Right atrium auricular region (tissue), 2 donors: ENCODE results near the gene PHACTR1. TPM values are rescaled to one million over a fixed set of nuclear protein-coding genes. Genes with fewer than 3 reads are reported as not detected.

ENCODE experiments used
- DNase-seq: peaks from one replicate; pipeline ENCODE4 v3.0.0-alpha.2; 2019; ENCODE audit warnings: low spot score
- H3K27ac ChIP-seq, 2 donors: fragments of 200-600 bp; sonication (generic); 1 replicate in 1 of 2; 2 replicates in 1 of 2; pipeline ENCODE4 v1.5.1; 2016 to 2019
- H3K27me3 ChIP-seq, 2 donors: fragments of 200-600 bp; sonication (generic); one replicate each; pipeline versions ENCODE4 v1.5.1 to v1.6.0; 2017 to 2019
- H3K36me3 ChIP-seq: fragments of 200-600 bp; sonication (generic); one replicate; pipeline ENCODE4 v1.5.1; 2016
- H3K4me1 ChIP-seq, 2 donors: fragments of 200-600 bp; sonication (generic); one replicate each; pipeline versions ENCODE4 v1.5.1 to v1.6.0; 2017 to 2019
- H3K4me3 ChIP-seq, 2 donors: fragments of 200-600 bp; sonication (generic); 1 replicate in 1 of 2; 2 replicates in 1 of 2; pipeline ENCODE4 v1.5.1; 2017 to 2019; ENCODE audit warnings: mild to moderate bottlenecking in 1 of 2, moderate library complexity in 1 of 2
- H3K9me3 ChIP-seq, 2 donors: fragments of 200-600 bp; sonication (generic); one replicate each; pipeline ENCODE4 v1.5.1; 2019
- total RNA-seq, 2 donors: library from RNA; depleted of rRNA; stranded (reverse); fragments of >200 nt; gene quantifications; one replicate each; pipeline ENCODE4 v1.1.0, GENCODE V29; 2016
- TF ChIP-seq, protein P1 (sequence below), 2 donors: fragments of 200-600 bp; sonication (generic); IDR thresholded peaks; one replicate each; pipeline ENCODE4 v1.5.1; 2019; ENCODE audit warnings: antibody characterized with exemption in 2 of 2

The PHACTR1 gene
- total RNA-seq, 2 donors from 2014 or later, result 19.1 to 46.0 TPM

GRCh38 chr6:12750416-12750815 is 33.8 kb downstream of the PHACTR1 start:
- Histone ChIP-seq H3K4me1 (peaks cover 0 to 14% of the 10 kb centered on the region in 2 donors), H3K36me3 (no peaks in the 10 kb centered on the region), H3K9me3 (no peaks in the 10 kb centered on the region), H3K27ac (no peak overlapping the region), H3K27me3 (peaks cover 0 to 10% of the 10 kb centered on the region in 2 donors), H3K4me3 (no peak overlapping the region)
- DNase-seq, result no peak
- TF ChIP-seq, protein P1, sequence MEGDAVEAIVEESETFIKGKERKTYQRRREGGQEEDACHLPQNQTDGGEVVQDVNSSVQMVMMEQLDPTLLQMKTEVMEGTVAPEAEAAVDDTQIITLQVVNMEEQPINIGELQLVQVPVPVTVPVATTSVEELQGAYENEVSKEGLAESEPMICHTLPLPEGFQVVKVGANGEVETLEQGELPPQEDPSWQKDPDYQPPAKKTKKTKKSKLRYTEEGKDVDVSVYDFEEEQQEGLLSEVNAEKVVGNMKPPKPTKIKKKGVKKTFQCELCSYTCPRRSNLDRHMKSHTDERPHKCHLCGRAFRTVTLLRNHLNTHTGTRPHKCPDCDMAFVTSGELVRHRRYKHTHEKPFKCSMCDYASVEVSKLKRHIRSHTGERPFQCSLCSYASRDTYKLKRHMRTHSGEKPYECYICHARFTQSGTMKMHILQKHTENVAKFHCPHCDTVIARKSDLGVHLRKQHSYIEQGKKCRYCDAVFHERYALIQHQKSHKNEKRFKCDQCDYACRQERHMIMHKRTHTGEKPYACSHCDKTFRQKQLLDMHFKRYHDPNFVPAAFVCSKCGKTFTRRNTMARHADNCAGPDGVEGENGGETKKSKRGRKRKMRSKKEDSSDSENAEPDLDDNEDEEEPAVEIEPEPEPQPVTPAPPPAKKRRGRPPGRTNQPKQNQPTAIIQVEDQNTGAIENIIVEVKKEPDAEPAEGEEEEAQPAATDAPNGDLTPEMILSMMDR (IDR thresholded peaks at IDR 0.05), result no peak

- peaks cover 0 to 10% of the 10 kb centered on the region in 2 donors for H3K27me3 ChIP-seq
- TF ChIP-seq, protein P1 (IDR thresholded peaks at IDR 0.05), result no peak
These were observed 35.2 kb downstream of the PHACTR1 start for GRCh38 chr6:12751694-12752325.

DNA sequence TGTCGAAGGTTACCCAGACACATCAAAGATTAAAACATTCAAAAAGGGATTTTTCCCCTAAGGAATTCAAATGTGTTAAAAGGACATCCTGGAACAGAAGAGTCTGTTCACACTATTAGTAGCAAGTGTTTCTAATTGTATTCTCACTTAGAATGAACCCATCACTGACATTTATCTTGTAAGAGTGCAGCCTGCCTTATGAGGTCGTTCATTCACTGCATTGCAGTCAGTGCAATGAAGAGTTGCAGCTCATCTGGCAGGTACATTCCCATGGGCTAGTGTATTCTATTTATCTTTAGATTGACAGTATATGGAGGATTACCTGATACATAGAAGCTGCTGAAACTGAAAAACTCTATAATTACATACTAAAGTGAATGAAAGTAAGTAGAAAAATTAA is 36.5 kb downstream of the PHACTR1 start:
- DNase-seq, result no peak
- Histone ChIP-seq H3K27me3 (peaks cover 0 to 10% of the 10 kb centered on the region in 2 donors), H3K9me3 (no peaks in the 10 kb centered on the region), H3K36me3 (no peaks in the 10 kb centered on the region), H3K27ac (no peak overlapping the region), H3K4me1 (peaks cover 0 to 14% of the 10 kb centered on the region in 2 donors), H3K4me3 (no peak overlapping the region)
- TF ChIP-seq, protein P1 (IDR thresholded peaks at IDR 0.05), result no peak

More at GRCh38 chr6:12751694-12752325, 35.2 kb downstream of the PHACTR1 start:
- no peak for DNase-seq
- Histone ChIP-seq H3K4me3 (no peak overlapping the region), H3K9me3 (no peaks in the 10 kb centered on the region), H3K4me1 (peaks cover 0 to 14% of the 10 kb centered on the region in 2 donors), H3K36me3 (no peaks in the 10 kb centered on the region), H3K27ac (no peak overlapping the region)

DNA sequence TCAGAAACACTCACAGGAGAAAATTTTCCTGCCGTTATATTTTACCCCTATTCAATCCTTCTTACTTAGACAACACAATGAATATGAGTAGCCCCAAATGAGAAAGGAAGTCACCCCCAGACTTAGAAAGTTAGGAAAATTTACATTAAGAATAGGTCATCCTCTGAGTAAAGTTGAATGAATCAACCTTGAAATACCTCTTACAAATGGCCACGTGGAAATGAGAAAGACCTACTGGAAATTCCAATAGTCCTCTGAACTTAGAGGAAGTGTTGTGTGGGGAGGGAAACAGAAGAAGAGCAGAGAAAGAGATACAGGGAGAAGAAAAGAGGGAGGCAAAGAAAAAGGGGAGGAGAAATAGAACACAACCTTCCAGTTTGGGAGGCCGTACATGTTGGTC is 43.7 kb downstream of the PHACTR1 start:
- Histone ChIP-seq H3K4me3 (no peak overlapping the region), H3K27ac (no peak overlapping the region), H3K9me3 (no peaks in the 10 kb centered on the region), H3K36me3 (no peaks in the 10 kb centered on the region), H3K27me3 (no peaks in the 10 kb centered on the region), H3K4me1 (no peaks in the 10 kb centered on the region)
- TF ChIP-seq, protein P1 (IDR thresholded peaks at IDR 0.05), result no peak
- no peak for DNase-seq

DNA sequence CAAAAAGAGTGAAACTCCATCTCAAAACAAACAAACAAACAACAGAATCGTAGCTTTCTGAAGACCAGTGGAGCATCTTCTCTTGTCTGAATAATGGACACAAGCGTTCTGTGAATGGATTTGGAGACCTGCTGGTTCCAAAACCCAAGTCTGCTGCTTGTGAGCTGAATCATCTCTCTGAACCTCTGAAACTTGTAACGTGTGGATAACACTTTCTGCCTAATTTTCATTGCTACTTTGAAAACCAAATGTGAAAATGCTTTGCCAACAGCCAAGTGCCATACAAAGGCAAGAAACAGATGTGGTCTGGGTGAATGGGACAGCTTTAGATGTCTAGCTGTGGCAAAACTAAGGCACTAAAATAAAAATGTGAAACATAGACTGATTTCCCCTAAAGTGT is 44.3 kb downstream of the PHACTR1 start:
- H3K27ac ChIP-seq, result no peak overlapping the region
- no peaks in the 10 kb centered on the region for H3K27me3 ChIP-seq

More for the DNA sequence above, 44.3 kb downstream of the PHACTR1 start:
- Histone ChIP-seq H3K4me1 (no peaks in the 10 kb centered on the region), H3K4me3 (no peak overlapping the region), H3K36me3 (no peaks in the 10 kb centered on the region), H3K9me3 (no peaks in the 10 kb centered on the region)
- TF ChIP-seq, protein P1 (IDR thresholded peaks at IDR 0.05), result no peak
- DNase-seq, result no peak
